ENCODE results near the gene INHA. TPM values are rescaled to one million over a fixed set of nuclear protein-coding genes. Genes with fewer than 3 reads are reported as not detected.

INHA gene
- total RNA-seq, 1 experiment from 2014 or later = 0.31 TPM

- Histone ChIP-seq H4K91ac (ENCODE audit: insufficient read length, low read depth, low read length) (no peak overlapping the region), H3K4me2 (ENCODE audit: insufficient read depth, insufficient read length, low read length) (no peak overlapping the region), H3K79me1 (ENCODE audit: insufficient read depth, low read depth, low read length, poor library complexity, severe bottlenecking) (no peaks in the 10 kb centered on the region)
These were observed 23.1 kb downstream of the INHA start for GRCh38 chr2:219595256-219595655.

More at GRCh38 chr2:219595256-219595655, 23.1 kb downstream of the INHA start:
- no peaks in the 10 kb centered on the region for H3K9me3 ChIP-seq (ENCODE audit: control insufficient read depth, low read depth, low read length)
- H2BK15ac ChIP-seq (ENCODE audit: low read depth, low read length) = no peak overlapping the region
- H4K8ac ChIP-seq (replicated peaks; ENCODE audit: insufficient read length, low read depth, low read length) = no peak overlapping the region
- no peak overlapping the region for H3K23ac ChIP-seq (ENCODE audit: insufficient read length, low read depth, low read length)
- Mint-ChIP-seq H3K36me3 (ENCODE audit: insufficient read depth in 1 of 3, low read depth in 3 of 3) (peaks cover 0 to 4% (median 0%) of the 10 kb centered on the region in 3 experiments; a peak in 1 of 7 replicates), H3K27me3 (ENCODE audit: low read depth) (peaks cover 5% of the 10 kb centered on the region), H3K9me3 (no peaks in the 10 kb centered on the region), H3K4me3 (0 out of 5 replicates have a peak overlapping the region, but pooled peaks of 1 of the 2 experiments have one; percentile 13), H3K4me1 (peaks cover 28% of the 10 kb centered on the region in 2 experiments), H3K27ac (peak overlapping the region in 2 of 3 experiments; percentile 40 to 61; a peak in 1 of 7 replicates)
- peak; percentile 50 for TF ChIP-seq CTCF (conservative IDR thresholded peaks at IDR 0.05)
- DNase-seq = no peak
- no peak overlapping the region for H2BK12ac ChIP-seq (ENCODE audit: insufficient read length, low read depth, low read length)
- no peak overlapping the region for H2BK20ac ChIP-seq (ENCODE audit: low read depth, low read length, poor library complexity, severe bottlenecking)
- H2AK5ac ChIP-seq (ENCODE audit: insufficient read length, low read length) = no peak overlapping the region
- H3K18ac ChIP-seq (ENCODE audit: insufficient read length, low read depth, low read length) = no peak overlapping the region
- no peak overlapping the region for H2AFZ ChIP-seq (ENCODE audit: low read length)
- H3K56ac ChIP-seq (ENCODE audit: insufficient read length, low read depth, low read length) = no peak overlapping the region
- H3K9ac ChIP-seq (ENCODE audit: extremely low read depth, insufficient read length, low read length) = no peak overlapping the region
- no peak overlapping the region for H2BK120ac ChIP-seq (ENCODE audit: low read depth, low read length, poor library complexity, severe bottlenecking)
- no peak overlapping the region for H3K14ac ChIP-seq (ENCODE audit: insufficient read depth, low read length)
- H3K23me2 ChIP-seq (ENCODE audit: insufficient read length, low read depth, low read length, poor library complexity, severe bottlenecking) = peaks cover 6% of the 10 kb centered on the region
- peaks cover 3% of the 10 kb centered on the region; the same call in 1 of the 2 replicates for H3K4me1 ChIP-seq (ENCODE audit: insufficient read depth, low read length)
- no peak overlapping the region for H2BK5ac ChIP-seq (ENCODE audit: insufficient read length, low read length)
- H3T11ph ChIP-seq (ENCODE audit: low read length) = no peak overlapping the region
- H3K27me3 ChIP-seq (ENCODE audit: insufficient read depth, low read length) = no peaks in the 10 kb centered on the region
- H4K20me1 ChIP-seq (ENCODE audit: control insufficient read depth, insufficient read depth, insufficient read length) = no peaks in the 10 kb centered on the region
- no peak overlapping the region for H4K5ac ChIP-seq (ENCODE audit: insufficient read length, low read depth, low read length)
- H3K79me2 ChIP-seq (ENCODE audit: insufficient read depth, low read length) = no peaks in the 10 kb centered on the region
- H3K27ac ChIP-seq (ENCODE audit: insufficient read length, low read depth, low read length) = no peak overlapping the region
- no CpG with 5 or more reads among the region's 3 CpGs for WGBS (ENCODE audit: extremely low coverage, insufficient read length, low lambda C conversion rate)
- no peak overlapping the region for H3K4ac ChIP-seq (ENCODE audit: low read depth, low read length)
